GM19239 (cell line): ENCODE results near the gene TRIM9.
A peak's percentile ranks its signal among the peaks of the same experiment; 100 is the strongest.
"Not testable (repeated sequence)": the region's sequence is repeated elsewhere in the genome, so short reads cannot be mapped to it uniquely, and the experiment has no call there.

ENCODE experiments used
- DNase-seq: peaks from one replicate; pipeline ENCODE4 v3.0.0; 2011; ENCODE audit warnings: low spot score; ENCODE audit not compliant: insufficient read length
- FAIRE-seq: peaks from 2 replicates; lab custom pipeline; 2011; peaks lifted over from hg19 to GRCh38; lab: Jason Lieb, UNC

Gene TRIM9

DNA sequence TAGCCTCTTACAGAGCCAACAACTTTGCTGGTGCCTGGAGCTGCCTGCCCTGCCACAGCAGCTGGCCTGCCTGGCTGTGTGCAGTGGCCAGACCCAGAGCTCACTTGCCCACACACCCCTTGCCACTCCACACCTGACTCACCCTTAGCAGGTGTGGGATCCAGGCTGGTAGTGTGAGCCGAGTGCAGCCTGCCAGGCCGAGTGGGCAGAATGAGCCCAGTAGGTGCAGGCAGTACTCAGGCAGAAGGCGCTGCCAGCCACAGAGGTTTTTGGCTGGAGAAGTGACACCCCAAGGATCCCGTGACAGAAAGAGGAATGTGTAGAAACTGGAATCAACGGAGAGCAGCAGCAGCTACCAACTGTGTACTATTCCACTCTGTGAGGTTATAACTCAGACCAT is 120.8 kb downstream of the TRIM9 start:
- no peak for DNase-seq
- FAIRE-seq = no peak

DNA sequence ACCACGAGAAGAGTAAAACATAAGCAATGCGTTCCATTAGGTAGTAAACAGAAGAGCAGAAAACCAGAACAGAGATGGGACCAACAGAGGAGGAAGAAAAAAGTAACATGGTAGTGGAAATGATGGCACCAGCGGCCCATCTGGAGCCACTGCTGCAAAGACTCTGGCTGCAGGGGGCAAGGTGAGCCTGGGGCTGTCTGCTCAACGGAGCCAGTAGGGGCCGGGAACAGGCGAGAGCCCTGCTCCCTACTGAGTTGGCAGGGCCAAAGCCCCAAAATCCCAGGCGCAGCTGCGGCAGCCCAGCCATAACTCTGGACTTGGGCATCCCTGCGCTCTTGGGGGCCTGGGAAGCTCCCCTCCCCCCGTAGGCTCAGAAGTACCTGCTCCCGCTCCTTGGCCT is 122.2 kb downstream of the TRIM9 start:
- no peak for FAIRE-seq

GRCh38 chr14:50970886-50971781 is 123.8 kb downstream of the TRIM9 start:
- no peak for FAIRE-seq
- DNase-seq = no peak

More for the DNA sequence above, 122.2 kb downstream of the TRIM9 start:
- no peak for DNase-seq

GRCh38 chr14:50967790-50968189 is 127.1 kb downstream of the TRIM9 start:
- FAIRE-seq (no peak), DNase-seq (no peak)

GRCh38 chr14:50967103-50967502 is 127.8 kb downstream of the TRIM9 start:
- DNase-seq (no peak), FAIRE-seq (no peak)

DNA sequence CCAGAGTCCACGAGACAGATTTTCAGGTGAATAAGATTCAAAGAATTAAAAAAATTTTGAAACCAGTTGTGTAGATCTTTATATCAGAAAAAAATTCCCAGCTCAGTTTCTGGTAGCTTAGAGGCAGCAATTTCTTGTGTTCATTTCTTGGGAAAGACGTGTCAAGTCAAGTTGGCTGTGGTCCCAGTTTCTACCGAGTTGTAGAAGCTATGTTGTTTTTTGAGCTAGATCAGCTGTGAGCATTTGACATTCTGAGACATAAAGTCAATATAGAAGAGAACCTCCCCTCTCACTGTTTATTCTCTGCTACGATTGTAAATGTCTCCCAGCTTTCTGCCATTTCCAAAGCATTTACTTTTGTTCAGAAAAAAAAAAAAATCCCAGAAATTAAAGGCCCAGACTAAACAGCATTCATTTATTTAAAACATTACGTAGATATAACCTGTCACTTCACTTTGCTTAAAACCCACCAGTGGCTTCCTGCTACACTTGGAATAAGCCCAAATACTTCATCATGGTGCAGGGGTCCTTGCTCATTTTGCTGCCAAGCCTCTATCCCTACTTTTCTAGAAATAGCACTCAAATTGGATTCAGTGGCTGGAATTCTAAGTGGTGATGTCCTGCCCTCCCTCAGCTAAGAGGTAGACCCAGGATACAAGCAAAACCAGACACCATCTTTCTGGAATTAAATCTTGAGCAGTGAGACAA is 130.1 kb downstream of the TRIM9 start:
- DNase-seq (no peak), FAIRE-seq (no peak)

- DNase-seq (no peak), FAIRE-seq (no peak)
Observed at GRCh38 chr14:50963919-50964318, 131.0 kb downstream of the TRIM9 start.

GRCh38 chr14:50961605-50962221 is 133.2 kb downstream of the TRIM9 start:
- FAIRE-seq (no peak), DNase-seq (no peak)

DNA sequence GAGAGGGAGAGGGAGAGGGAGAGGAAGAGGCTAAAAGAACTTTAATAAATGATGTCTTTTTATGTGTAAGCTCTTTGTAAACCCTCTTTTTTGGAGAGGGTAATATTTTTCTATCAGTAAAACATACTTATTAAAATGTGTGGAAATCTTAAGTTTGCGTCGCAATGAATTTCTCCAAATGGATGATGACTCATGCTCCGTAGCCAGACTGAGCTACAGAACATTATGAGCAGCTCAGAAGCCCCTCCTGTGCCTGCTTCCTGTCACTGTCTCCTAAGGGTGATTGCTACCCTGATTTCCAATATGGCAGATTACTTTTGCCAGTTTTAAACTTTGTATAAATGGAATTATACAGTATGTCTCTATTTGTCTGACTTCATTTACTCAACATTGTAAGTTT is 137.6 kb downstream of the TRIM9 start:
- FAIRE-seq (no peak), DNase-seq (no peak)

DNA sequence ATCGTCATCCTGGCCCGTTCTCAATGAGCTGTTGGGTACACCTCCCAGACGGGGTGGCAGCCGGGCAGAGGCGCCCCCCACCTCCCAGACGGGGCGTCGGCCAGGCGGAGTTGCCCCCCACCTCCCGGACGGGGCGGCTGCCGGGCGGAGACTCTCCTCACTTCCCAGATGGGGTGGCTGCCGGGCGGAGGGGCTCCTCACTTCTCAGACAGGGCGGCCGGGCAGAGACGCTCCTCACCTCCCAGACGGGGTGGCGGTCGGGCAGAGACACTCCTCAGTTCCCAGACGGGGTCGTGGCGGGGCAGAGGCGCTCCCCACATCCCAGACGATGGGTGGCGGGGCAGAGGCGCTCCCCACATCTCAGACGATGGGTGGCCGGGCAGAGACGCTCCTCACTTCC is 138.5 kb downstream of the TRIM9 start:
- not testable (repeated sequence) for FAIRE-seq, DNase-seq

DNA sequence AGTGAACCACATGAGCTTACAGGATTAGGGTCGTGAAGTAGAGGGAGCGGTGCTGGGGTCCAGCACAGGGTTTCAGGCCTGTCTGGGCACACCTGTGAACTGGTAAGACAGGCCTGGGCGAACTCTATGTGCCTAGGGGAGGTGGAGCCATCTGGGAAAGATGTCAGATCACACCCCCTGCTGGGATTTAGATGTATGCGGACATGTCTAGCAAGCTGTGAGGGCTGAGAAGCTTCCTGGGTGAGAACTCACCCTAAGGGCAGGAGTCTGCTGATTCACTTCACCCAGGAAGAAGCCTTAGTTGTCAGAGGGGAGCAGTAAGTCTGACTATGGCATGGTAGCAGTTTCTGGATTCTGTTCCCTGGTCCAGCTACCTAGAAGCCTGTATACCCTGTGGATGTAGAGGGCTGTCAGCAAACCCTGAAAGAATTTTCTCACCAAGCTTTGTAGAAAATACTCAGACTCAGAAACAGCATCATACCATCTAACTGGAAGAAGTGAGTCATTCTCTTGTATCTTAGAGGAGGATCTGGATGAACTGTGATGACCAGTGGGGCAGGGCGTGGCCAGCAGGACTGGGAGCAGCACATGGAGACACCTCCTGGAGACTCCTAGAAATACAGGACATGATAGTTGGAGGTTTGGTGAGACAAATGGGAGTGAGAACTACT is 139.4 kb downstream of the TRIM9 start:
- DNase-seq (no peak), FAIRE-seq (no peak)

DNA sequence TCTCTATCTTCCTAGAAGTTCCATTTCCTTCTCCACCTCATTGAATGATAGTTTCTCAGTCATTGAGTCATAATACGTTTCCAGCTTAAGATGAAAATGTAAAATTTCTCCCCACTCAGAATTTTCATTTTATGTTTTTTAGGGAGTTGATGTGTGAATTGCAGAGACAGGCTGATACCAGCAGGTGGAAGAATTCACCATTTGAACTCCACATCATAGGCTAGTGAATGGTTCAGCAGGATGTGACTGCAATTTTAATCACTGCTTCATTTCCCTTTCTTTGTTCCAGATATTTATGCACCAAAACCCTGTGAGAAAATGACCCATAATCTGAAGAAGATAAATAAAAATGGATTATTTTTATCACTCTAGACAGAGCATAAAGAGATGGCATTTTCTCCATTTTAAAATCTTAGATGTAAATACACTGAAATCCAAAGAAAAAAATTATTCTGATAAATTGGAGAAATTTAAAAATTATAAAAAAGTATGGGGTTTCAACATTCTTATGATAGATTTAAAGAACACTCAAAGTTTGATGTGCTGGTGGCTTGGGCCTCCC is 140.0 kb downstream of the TRIM9 start:
- FAIRE-seq = no peak
- DNase-seq = peak; percentile 46

DNA sequence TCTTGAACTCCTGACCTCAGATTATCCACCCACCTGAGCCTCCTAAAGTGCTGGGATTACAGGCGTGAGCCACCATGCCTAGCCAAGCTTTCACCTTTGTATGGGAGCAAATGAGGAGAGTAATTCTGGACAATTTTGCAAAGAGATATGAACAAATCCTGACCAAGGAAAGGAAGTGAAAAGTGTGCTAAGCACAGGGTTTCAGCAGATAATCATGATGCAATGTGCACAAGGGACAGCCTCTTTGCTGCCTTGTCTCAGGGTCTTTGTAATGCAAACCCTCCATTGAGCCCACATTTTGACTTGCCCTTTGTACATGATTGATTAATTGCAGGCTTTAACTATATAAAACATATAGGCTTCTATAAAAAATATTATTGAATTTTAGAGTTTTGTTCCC is 141.4 kb downstream of the TRIM9 start:
- DNase-seq (no peak), FAIRE-seq (no peak)

DNA sequence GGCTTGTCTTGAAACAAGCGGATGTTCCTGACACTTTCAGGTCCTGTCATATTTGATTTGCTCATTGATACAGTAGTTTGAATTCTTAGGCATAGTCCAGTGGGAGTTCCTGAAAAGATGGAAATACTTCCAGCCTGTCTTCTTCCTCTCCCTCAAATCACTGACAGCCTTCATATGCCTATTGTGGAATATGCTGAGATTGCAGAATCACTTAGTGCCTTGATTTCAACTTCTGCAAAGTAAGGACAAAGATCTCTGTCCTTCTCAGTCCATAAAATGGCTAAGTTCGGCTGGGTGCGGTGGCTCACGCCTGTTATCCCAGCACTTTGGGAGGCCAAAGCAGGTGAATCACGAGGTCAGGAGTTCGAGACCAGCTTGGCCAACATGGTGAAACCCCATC is 143.9 kb downstream of the TRIM9 start:
- DNase-seq (no peak), FAIRE-seq (no peak)

GRCh38 chr14:50948205-50948604 is 146.7 kb downstream of the TRIM9 start:
- FAIRE-seq (no peak), DNase-seq (no peak)

DNA sequence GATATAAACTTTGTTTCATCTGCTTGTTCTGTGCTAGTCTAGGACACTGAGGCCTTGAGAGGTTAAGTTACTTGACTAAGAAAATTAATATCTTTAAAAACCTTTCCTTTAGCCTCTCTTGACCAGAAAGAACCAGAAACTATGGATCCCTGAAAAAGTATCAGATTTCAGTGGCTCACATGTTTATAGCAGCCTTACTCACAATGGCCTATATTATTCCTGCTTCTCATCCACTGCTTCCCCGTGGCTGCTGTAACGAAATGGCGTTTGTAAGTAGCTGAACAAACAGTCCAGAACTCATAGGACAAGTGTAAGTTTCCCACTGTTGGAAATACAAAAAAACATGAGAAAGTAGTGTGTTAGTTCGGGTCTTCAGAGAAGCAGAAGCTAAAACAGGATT is 147.5 kb downstream of the TRIM9 start:
- DNase-seq (no peak), FAIRE-seq (no peak)

GRCh38 chr14:50946234-50946935 is 148.5 kb downstream of the TRIM9 start:
- no peak for FAIRE-seq
- DNase-seq = no peak

DNA sequence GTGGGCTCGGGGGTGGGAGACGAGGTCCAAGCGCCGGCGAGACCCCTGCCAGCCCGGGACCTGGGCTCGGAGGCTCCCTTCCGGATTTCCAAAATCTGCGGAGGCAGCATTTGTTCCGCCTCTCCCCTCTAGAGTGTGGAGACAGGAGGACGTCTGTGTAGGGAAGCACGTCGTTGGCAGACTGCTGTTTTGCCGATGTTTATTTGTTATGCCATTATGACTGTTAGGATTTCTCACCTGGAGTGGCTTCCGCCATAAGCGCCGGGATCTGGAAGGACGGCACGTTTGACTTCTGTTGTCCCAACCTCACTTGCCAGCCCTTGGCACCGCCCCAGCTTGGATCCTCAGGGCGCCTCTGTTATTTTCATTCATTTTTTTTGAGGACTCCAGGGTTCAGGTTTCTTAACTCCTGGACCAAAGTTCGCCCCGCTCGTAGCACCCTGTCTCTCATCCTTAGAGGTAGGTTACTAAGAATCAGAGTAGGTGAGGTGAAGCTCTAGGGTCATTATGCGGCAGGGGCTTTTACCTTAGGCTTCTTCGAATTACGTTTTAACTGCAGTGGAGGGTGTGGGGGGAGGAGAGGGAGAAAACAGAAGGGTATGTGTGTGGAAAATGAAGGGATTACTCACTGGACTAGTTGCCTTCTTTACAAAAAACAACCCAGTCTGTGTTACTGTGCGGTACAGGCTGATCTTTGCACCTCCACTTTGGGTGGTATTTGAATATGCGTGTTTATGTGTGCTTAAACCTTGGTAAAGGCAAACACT is 150.1 kb downstream of the TRIM9 start:
- DNase-seq (no peak), FAIRE-seq (no peak)
